Left renal pelvis (tissue), 4 donors: ENCODE measurements around the gene PSAPL1. TPM values are rescaled to one million over a fixed set of nuclear protein-coding genes. Genes with fewer than 3 reads are reported as not detected.

ENCODE experiments used
- DNase-seq, 4 donors: peaks; one replicate each; pipeline ENCODE4 v3.0.0-alpha.2; 2013; ENCODE audit warnings: low read depth in 4 of 4, low spot score in 3 of 4
- polyA plus RNA-seq, 4 donors: library from polyadenylated mRNA; unstranded; fragments of 120-200 nt; gene quantifications; one replicate each; pipeline ENCODE4 v1.2.1, GENCODE V29; 2013; ENCODE audit not compliant: insufficient read length in 4 of 4

The PSAPL1 gene
- polyA plus RNA-seq, 4 donors = not detected

- DNase-seq = no peak
Observed at GRCh38 chr4:7432531-7433375, 2.0 kb downstream of the PSAPL1 start.

GRCh38 chr4:7431696-7432530 lies 2.8 kb downstream of the PSAPL1 start:
- DNase-seq = no peak

GRCh38 chr4:7430965-7431695 lies 3.6 kb downstream of the PSAPL1 start:
- DNase-seq = no peak

DNA sequence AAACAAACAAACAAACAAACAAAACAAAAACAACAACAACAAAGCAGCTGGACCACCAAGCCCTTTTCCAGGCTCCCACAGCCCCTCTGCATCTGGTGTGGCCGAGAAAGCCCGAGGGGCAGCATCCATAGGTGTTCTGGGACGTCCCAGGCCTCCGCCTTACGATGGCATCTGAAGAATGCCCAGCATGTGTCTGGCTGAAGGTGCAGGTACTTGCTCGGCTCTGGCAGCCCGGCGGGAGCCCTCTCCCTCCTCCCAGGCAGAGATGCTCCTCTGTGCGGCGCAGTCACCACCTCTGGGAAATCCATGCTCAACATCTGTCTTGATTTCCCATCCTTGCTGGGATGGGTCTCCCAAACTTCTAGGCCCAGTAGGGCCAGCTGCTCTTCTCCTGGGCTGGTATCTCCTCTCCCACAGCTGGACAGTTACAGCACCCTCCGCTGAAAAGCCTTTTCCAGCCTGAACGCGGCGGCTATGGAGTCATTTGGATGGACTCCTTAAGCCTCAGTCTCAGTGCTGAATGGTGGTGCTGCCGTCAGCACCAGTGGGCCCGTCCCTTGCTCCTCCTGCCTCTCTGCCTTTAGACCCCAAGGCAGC lies 4.3 kb downstream of the PSAPL1 start:
- no peak for DNase-seq

GRCh38 chr4:7429601-7430078 lies 5.1 kb downstream of the PSAPL1 start:
- DNase-seq = no peak

DNA sequence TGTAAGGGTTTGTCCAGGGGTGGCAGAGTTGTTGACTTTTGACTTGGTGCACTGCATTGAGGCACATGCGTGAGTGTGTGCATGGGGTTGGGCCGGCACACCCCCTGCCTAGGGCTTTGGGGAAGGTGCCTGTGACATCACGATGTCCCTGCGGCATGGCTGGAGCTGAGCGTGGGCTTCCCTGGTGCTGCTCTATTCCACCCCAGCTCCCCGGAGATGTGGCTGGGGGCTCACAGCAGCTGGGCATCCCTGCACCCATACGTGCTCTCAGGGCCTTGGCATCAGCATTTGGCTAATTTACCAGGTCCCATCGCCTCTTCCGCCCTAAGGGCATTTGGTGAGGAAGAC lies 5.7 kb downstream of the PSAPL1 start:
- no peak for DNase-seq

GRCh38 chr4:7428261-7429068 lies 6.3 kb downstream of the PSAPL1 start:
- no peak for DNase-seq

DNA sequence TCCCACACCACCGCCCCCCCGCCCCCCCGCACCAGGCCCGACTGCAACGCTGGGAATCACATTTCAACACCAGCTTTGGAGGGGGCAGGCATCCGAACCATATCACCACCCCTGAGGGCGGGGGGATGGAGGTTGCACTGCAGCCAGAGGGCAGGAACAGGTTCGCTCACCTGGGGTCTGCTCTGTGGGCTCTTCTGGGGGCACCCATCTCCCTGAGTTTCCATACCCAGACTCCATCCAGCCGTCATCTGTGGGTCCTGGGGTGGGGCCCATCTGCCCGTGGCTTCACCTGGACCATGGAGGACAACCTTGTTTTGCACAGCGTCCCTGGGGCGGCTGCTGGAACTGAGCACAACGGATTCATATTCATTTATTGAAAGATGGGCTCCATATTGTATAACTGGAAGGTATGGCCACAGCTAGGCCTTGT lies 6.9 kb downstream of the PSAPL1 start:
- DNase-seq = no peak

DNA sequence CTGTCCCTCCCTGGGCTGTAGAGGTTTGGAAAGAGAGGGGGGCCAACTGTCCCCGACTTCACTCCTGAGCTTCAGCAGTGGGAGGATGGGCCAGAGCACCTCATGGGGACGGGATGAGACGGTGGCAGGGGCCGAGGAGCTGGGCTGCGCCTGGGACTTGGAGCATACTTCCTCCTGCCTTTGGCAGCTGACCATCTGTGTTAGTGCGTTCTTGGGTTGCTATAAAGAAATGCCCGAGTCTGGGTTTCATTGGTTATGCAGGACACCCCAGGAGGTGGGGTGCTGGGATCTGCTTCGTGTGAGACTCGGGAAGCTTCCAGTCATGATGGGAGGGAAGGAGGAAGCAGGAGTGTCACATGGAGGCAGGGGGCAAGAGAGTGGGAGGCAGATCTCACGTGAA lies 7.4 kb downstream of the PSAPL1 start:
- DNase-seq = no peak

GRCh38 chr4:7426525-7427171 lies 8.1 kb downstream of the PSAPL1 start:
- DNase-seq = no peak

DNA sequence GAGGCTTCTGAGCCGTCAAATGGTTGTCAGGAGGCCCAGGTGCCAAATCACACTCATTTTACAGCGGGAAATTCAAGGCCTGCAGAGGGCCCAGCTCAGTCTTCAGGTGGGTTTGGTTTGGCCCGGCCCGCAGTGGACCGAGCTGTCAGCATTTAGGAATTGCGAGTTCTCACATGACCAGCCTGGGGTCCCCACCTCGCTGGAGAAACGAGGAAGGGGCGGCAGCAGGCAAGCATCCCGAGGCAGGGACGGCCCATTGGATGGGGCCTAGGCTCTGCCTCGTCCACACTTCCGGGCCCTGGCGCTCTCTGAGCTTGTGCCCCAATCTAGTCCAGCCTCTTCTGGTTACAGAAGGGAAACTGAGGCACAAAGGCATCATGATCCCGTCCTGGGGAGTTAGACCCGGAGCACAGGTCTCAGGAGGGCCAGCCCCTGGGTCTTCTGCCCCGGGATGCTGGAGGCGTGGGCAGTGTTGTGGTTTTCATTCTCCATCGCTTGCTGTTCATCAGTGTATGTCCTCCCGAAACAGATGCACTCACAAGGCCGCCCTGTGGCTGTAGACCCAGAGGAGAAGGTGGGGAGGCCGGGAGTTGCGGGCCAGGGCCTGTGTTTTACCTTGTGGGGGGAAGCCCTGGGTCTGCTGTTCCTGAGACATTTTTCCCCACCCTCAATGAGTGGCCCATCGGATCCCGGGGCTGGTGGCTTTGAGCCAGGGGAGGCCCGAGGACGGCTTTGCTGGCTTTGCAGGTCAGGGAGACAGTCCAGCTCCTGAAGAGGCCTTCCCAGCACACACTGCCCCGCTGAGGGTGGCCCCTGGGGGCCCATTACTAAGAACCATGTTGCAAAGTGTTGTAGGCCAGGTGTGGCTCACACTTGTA lies 8.9 kb downstream of the PSAPL1 start:
- DNase-seq = no peak

DNA sequence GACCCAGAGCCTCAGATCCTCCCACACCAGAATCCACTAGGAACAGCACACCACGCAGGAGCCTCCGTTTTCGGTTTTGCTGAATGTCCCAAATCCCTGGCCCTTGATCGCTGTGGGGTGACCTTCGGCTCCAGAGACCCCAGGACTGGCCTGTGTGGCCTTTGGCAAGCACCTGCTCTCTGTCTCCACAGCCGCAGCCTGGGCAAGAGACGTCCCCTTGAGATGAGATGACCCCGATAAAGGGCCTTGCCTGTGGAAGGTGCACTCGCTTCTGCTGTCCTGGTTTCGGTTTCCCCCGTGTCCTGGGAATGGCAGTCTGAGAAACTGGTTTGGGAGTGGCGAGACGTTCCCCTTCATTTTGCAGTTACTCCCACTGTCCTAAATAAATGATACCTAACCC lies 9.6 kb downstream of the PSAPL1 start:
- DNase-seq = no peak

DNA sequence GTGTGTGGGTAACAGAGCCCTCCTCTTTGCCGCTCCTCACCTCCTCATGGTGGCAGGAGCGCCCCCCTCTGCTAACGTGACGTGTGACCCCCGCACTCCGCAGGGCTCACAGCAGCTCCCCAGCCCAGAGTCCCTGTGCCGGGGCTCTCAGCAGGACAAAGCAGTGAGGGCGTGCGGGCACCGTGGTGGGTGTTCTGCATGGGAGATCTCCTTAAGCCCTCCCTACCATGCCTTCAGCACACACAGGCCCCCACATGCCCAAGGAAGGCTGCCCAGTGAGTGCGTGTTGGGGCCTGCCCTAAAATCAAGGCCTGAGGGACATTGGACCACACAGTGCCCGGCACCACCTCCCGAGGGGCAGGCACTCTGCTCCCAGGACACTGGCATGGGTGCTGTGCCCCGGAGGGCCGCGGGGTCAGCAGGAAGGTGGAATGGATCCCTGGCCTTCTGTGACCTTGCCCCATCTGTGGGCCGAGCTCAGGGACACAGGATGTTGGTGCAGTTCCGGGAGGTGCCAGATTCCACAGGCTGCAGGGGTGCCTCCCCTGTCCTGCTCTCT lies 10.1 kb downstream of the PSAPL1 start:
- no peak for DNase-seq

- DNase-seq = no peak
Observed at GRCh38 chr4:7423801-7424552, 10.8 kb downstream of the PSAPL1 start.

DNA sequence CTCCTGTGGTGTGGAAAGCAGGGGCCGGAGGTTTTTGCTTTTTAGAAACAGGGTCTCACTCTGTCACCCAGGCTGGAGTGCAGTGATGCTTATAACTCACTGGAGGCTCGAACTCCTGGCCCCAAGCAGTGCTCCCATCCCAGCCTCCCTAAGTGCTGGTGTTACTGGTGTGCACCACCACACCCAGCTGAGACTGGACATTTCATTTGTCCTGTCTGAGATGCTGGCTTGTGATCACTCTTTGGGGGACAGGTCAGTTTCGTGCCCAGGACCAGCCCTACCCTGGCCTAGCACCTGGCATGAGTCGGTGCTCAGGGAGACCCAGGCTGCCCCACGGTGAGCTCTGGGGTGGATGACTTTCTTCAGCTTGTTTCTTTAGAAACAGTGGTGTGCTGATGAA lies 11.3 kb downstream of the PSAPL1 start:
- DNase-seq = no peak

GRCh38 chr4:7422898-7423180 lies 11.9 kb downstream of the PSAPL1 start:
- DNase-seq = no peak

GRCh38 chr4:7422151-7422897 lies 12.4 kb downstream of the PSAPL1 start:
- DNase-seq = no peak
